Testis (tissue), 3 donors: ENCODE results near the gene DHCR7. TPM values are rescaled to one million over a fixed set of nuclear protein-coding genes. Genes with fewer than 3 reads are reported as not detected.

Source experiments
- DNase-seq: peaks from one replicate; pipeline ENCODE4 v3.0.0-alpha.2; 2019
- H3K27ac ChIP-seq, 2 donors: fragments of 200-600 bp; sonication (generic); one replicate each; pipeline ENCODE4 v1.5.1; 2019
- H3K27me3 ChIP-seq: fragments of 200-600 bp; sonication (generic); one replicate; pipeline ENCODE4 v1.5.1; 2019
- H3K36me3 ChIP-seq: fragments of 200-600 bp; sonication (generic); one replicate; pipeline ENCODE4 v1.5.1; 2017; ENCODE audit warnings: low read depth; ENCODE audit errors: missing control alignments
- H3K4me1 ChIP-seq: fragments of 200-600 bp; sonication (generic); one replicate; pipeline ENCODE4 v1.5.1; 2019
- H3K4me3 ChIP-seq, 2 donors: fragments of 200-600 bp; sonication (generic); one replicate each; pipeline ENCODE4 v1.5.1; 2017 to 2019
- H3K9me3 ChIP-seq: fragments of 200-600 bp; sonication (generic); one replicate; pipeline ENCODE4 v1.5.1; 2017
- POLR2A ChIP-seq: fragments of 450-650 bp; IDR thresholded peaks from one replicate; pipeline ENCODE4 v1.6.1; 2017; ENCODE audit warnings: antibody characterized with exemption, mild to moderate bottlenecking, moderate library complexity
- WGBS, 2 donors: methylation state at CpG; one replicate each; pipeline ENCODE4 v1.1.5; 2018; 5-methylcytosine and 5-hydroxymethylcytosine counted together
- intact Hi-C: fragments of 100-400 bp; cut with DNase I; formaldehyde crosslinking; loops from one replicate; pipeline ENCODE4 v1.15.1; 2023; ENCODE audit warnings: low total_unique reads
- polyA plus RNA-seq: library from polyadenylated mRNA; stranded (reverse); fragments of 350-450 nt; fragmentation: Illumina TruSeq; extraction: RNeasy Lipid Tissue Mini Kit (QIAGEN cat#74804); gene quantifications from one replicate; pipeline ENCODE4 v1.2.3, GENCODE V29; 2014; ENCODE audit warnings: low read depth, low replicate concordance; ENCODE audit not compliant: insufficient read depth
- total RNA-seq, 2 donors: library from RNA; depleted of rRNA; stranded (reverse); fragments of >200 nt; gene quantifications; one replicate each; pipeline ENCODE4 v1.2.3, GENCODE V29; 2016
- TF ChIP-seq, protein P1 (sequence below), 3 experiments: fragments of 450-650 bp in 2 of 3; fragments of 200-600 bp in 1 of 3; sonication (generic) in 1 of 3; IDR thresholded peaks; one replicate each; pipeline ENCODE4 v1.5.1; 2016 to 2019; ENCODE audit warnings: antibody characterized with exemption in 3 of 3, mild to moderate bottlenecking in 2 of 3, moderate library complexity in 1 of 3

The DHCR7 gene
- total and polyA plus RNA-seq, 3 donors from 2014 or later = 54.2 to 101 (median 65.3) TPM

DNA sequence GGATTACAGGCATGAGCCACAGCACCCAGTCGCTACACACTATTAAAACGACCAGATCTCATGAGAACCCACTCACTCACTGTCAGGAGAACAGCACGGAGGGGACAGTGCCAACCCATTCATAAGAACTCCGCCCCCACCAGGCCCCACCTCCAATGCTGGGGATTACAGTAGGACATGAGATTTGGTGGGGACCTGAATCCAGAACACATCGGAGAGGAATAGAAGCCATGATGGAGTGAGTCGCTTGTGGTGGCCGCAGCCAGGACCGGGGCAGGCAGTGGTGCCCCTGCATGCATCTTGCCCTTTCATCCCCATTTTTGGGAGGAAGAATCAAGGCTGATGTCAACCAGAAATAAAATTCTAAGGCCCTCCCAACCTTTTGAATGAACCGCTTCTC is 13.5 kb upstream of the DHCR7 start:
- no peak for TF ChIP-seq POLR2A
- TF ChIP-seq, protein P1, sequence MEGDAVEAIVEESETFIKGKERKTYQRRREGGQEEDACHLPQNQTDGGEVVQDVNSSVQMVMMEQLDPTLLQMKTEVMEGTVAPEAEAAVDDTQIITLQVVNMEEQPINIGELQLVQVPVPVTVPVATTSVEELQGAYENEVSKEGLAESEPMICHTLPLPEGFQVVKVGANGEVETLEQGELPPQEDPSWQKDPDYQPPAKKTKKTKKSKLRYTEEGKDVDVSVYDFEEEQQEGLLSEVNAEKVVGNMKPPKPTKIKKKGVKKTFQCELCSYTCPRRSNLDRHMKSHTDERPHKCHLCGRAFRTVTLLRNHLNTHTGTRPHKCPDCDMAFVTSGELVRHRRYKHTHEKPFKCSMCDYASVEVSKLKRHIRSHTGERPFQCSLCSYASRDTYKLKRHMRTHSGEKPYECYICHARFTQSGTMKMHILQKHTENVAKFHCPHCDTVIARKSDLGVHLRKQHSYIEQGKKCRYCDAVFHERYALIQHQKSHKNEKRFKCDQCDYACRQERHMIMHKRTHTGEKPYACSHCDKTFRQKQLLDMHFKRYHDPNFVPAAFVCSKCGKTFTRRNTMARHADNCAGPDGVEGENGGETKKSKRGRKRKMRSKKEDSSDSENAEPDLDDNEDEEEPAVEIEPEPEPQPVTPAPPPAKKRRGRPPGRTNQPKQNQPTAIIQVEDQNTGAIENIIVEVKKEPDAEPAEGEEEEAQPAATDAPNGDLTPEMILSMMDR (IDR thresholded peaks at IDR 0.05) = no peak
- intact Hi-C loops = no loop called here
- no peak for DNase-seq
- no peak overlapping the region for H3K27ac ChIP-seq
- H3K9me3 ChIP-seq = no peaks in the 10 kb centered on the region
- no peaks in the 10 kb centered on the region for H3K4me1 ChIP-seq
- WGBS, 2 donors = 86 to 96% methylated on average over 9 of the region's 9 CpGs
- no peaks in the 10 kb centered on the region for H3K36me3 ChIP-seq
- no peak overlapping the region for H3K4me3 ChIP-seq
- H3K27me3 ChIP-seq = no peaks in the 10 kb centered on the region

DNA sequence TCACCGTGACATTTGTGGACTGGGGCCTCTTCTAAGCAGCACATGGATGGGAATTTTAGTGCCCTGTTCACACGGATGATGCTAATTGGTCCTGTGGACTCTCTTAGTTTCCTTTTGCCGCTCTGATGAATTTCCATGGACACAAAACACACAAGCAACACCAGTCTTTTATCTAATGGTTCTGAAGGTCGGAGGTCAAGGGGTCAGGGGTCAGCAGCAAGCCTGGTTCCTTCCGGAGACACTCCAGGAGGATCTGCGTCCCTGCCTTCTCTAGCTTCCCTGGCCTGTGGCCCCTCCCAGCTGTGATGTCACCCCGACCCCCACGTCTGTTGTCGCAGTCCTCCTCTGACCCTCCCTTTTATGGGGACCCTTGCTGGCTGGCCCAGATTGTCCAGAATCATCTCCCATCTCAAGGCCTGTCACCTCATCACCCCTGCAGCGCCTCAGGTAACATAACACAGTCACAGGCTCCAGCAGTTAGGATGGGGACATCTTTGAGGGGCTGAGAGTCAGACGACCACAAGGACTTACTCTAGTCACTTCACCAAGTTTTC is 11.7 kb upstream of the DHCR7 start:
- H3K36me3 ChIP-seq = no peaks in the 10 kb centered on the region

DNA sequence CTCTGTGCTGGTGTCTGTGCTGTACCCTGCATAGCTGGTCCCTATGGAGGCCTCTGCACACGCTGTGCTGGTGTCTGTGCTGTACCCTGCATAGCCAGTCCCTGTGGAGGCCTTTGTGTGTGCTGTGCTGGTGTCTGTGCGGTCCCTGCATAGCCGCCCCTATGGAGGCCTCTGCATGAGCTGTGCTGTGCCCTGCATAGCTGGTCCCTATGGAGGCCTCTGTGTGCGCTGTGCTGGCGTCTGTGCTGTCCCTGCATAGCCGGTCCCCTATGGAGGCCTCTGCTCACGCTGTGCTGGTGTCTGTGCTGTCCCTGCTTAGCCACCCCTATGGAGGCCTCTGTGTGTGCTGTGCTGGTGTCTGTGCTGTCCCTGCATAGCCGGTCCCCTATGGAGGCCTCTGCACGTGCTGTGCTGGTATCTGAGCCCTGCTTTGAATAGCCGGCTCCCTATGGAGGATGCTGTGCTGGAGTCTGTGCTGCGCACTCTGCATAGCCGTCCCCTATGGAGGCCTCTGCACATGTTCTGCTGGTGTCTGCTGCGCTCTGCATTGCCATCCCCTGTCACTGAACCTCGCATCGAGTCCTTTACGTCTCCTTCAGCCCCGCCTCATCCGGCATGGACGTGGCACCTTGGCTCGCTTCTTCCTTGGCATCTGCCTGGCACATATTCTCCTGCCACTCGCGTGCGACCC is 11.0 kb upstream of the DHCR7 start:
- no peak for DNase-seq
- TF ChIP-seq, protein P1 (IDR thresholded peaks at IDR 0.05) = no peak
- TF ChIP-seq POLR2A = no peak
- intact Hi-C loops = no loop called here
- Histone ChIP-seq H3K27me3 (no peaks in the 10 kb centered on the region), H3K9me3 (no peaks in the 10 kb centered on the region), H3K27ac (no peak overlapping the region), H3K4me1 (peaks cover 1% of the 10 kb centered on the region), H3K4me3 (no peak overlapping the region), H3K36me3 (no peaks in the 10 kb centered on the region)
- WGBS, 2 donors = 92 to 93% methylated on average over 17 to 23 of the region's 23 CpGs

More for the DNA sequence above, 11.7 kb upstream of the DHCR7 start:
- Histone ChIP-seq H3K27me3 (no peaks in the 10 kb centered on the region), H3K4me3 (no peak overlapping the region), H3K9me3 (no peaks in the 10 kb centered on the region), H3K4me1 (no peaks in the 10 kb centered on the region), H3K27ac (no peak overlapping the region)
- no peak for TF ChIP-seq POLR2A
- TF ChIP-seq, protein P1 (IDR thresholded peaks at IDR 0.05) = no peak
- 68 to 73% methylated on average over 11 of the region's 11 CpGs for WGBS, 2 donors
- intact Hi-C loops = no loop called here
- DNase-seq = no peak

DNA sequence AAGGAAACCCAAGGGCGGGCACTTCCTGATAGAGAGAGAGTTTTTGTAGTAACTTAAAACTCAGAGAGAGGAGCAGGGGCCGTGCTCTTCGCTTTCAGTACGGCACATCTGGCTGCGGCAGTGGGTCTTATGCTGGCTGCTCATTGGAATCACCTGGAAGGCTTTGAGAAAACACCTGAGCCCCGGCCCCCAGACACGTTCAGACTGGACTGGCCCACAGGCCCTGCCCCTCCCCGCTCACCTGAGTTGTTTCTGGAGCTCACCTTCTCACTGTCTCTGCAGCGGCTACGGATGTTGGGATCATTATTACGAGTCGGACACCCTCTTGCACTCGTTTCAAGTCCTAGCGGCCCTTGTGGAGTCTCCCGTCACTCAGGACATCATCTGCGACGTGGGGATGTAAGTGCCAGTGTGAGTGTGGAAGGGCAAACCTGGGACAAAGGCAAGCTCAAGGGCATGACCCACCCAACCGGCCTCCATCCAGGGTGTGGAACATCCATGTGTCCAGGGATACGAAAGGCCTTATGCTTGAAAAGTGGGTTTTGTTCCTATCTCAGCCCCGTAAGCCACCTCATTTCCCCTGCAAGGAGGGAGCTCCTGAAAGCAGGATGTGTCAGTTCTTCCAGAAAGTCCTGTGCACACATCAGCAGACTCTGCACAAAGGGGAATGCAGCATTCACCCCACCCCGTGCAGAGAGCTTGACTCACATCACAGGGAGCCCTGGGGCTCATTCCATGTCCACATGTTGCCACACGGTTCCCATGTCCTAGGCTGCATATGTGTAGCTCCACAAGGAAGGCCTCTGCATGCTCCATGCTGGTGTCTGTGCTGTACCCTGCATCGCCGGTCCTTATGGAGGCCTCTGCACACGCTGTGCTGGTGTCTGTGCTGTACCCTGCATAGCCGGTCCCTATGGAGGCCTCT is 10.2 kb upstream of the DHCR7 start:
- no peak overlapping the region for H3K4me3 ChIP-seq
- TF ChIP-seq, protein P1 (IDR thresholded peaks at IDR 0.05) = no peak
- no peak for TF ChIP-seq POLR2A
- no peaks in the 10 kb centered on the region for H3K27me3 ChIP-seq
- no peak for DNase-seq
- intact Hi-C loops = no loop called here
- 91 to 96% methylated on average over 20 to 26 of the region's 26 CpGs for WGBS, 2 donors
- no peak overlapping the region for H3K27ac ChIP-seq
- no peaks in the 10 kb centered on the region for H3K9me3 ChIP-seq
- no peaks in the 10 kb centered on the region for H3K36me3 ChIP-seq
- H3K4me1 ChIP-seq = peaks cover 9% of the 10 kb centered on the region
